ENCODE measurements around the gene RBM19. TPM values are rescaled to one million over a fixed set of nuclear protein-coding genes. Genes with fewer than 3 reads are reported as not detected.

Gene RBM19
- total and polyA plus RNA-seq, 2 of the 4 experiments (the other 2 are of a cell fraction) = 18.7 to 19.2 TPM

GRCh38 chr12:113988064-113988451 lies 21.9 kb upstream of the RBM19 start:
- BruUV-seq (replicated peaks) = no TSS peak
- no peaks in the 10 kb centered on the region for H3K36me3 ChIP-seq (ENCODE audit: control insufficient read depth, insufficient read depth, low read length)
- no peak overlapping the region for H3K9ac ChIP-seq (ENCODE audit: low read depth, low read length)
- in situ Hi-C loops (cut with MboI; ENCODE audit: low sequenced_read_pairs) = loop anchor here (10.0 to 25.0 kb wide), 2 partner anchors 1774 to 1927 kb away; no protein-coding TSS in a partner anchor
- H3K27ac ChIP-seq (ENCODE audit: insufficient read depth, low read length) = no peak overlapping the region
- H3K4me3 ChIP-seq (ENCODE audit: insufficient read depth, low read depth, low read length) = no peak overlapping the region
- H2BK120ac ChIP-seq (ENCODE audit: low read depth, low read length) = no peak overlapping the region
- intact Hi-C loops (cut with micrococcal nuclease) = no loop called here
- ChIA-PET POLR2A (ENCODE audit: unreplicated experiment) (no interaction called here), CTCF (interaction anchor here (0.7 kb wide), 1 partner anchor 368 kb away, joined by 3 read pairs; no protein-coding TSS in a partner anchor)
- no peak overlapping the region for H2BK20ac ChIP-seq (ENCODE audit: low read depth, low read length)
- no peak overlapping the region for H3K4ac ChIP-seq (ENCODE audit: low read depth, low read length)
- dilution Hi-C loops (cut with HindIII; ENCODE audit: low sequenced_read_pairs, unreplicated experiment) = no loop called here
- no peaks in the 10 kb centered on the region for H3K79me1 ChIP-seq (ENCODE audit: low read depth in 1 of 2, low read length in 2 of 2)
- H3K27me3 ChIP-seq (ENCODE audit: control insufficient read depth, insufficient read depth, low read length) = peaks cover 17% of the 10 kb centered on the region; the same call in 1 of the 2 replicates
- H2AK9ac ChIP-seq (replicated peaks; ENCODE audit: low read depth, low read length, poor library complexity) = no peak overlapping the region
- no peak overlapping the region for H3K56ac ChIP-seq (ENCODE audit: extremely low read depth, insufficient read depth, low read length)
- H3K9me1 ChIP-seq (ENCODE audit: insufficient read depth, low read length) = no peaks in the 10 kb centered on the region
- no peak overlapping the region for H2AFZ ChIP-seq (replicated peaks; ENCODE audit: low read length, poor library complexity)
- H3K9me3 ChIP-seq (ENCODE audit: control insufficient read depth, insufficient read depth, low read length) = no peaks in the 10 kb centered on the region
- no peaks in the 10 kb centered on the region for H4K20me1 ChIP-seq (ENCODE audit: insufficient read depth, low read length)
- no peaks in the 10 kb centered on the region for H3K4me1 ChIP-seq (ENCODE audit: control insufficient read depth, insufficient read depth, low read length)
- H2BK15ac ChIP-seq (ENCODE audit: low read depth, low read length) = no peak overlapping the region
- DNase-seq = no peak
- H3K4me2 ChIP-seq (ENCODE audit: low read depth, low read length) = no peak overlapping the region
- no peak overlapping the region for H3K14ac ChIP-seq (replicated peaks; ENCODE audit: low read depth, low read length)
- no peak overlapping the region for H4K91ac ChIP-seq (ENCODE audit: insufficient read depth, low read depth, low read length)
- H4K5ac ChIP-seq (ENCODE audit: low read depth, low read length) = no peak overlapping the region
- no peak for ATAC-seq (ENCODE audit: low read depth)
- no peak overlapping the region for H4K8ac ChIP-seq (ENCODE audit: low read depth in 2 of 2, low read length in 2 of 2)
- no peak for TF ChIP-seq RFX5 (IDR thresholded peaks at IDR 0.05; ENCODE audit: low read depth, low read length)
- TF ChIP-seq MAFK (IDR thresholded peaks at IDR 0.05; ENCODE audit: low read depth, low read length) = no peak
- no peak for TF ChIP-seq NFE2L2 (IDR thresholded peaks at IDR 0.05; ENCODE audit: low read depth, low read length)
- no peak for TF ChIP-seq MAZ (IDR thresholded peaks at IDR 0.05; ENCODE audit: borderline replicate concordance, low read depth, low read length)
- TF ChIP-seq MXI1 (IDR thresholded peaks at IDR 0.05; ENCODE audit: borderline replicate concordance, low read depth, low read length) = no peak
- TF ChIP-seq CHD1 (IDR thresholded peaks at IDR 0.05; ENCODE audit: low read depth, low read length) = no peak
- no peak for TF ChIP-seq SMC3 (IDR thresholded peaks at IDR 0.05; ENCODE audit: low read depth, low read length)
- no peak for TF ChIP-seq ELK1 (IDR thresholded peaks at IDR 0.05; ENCODE audit: borderline replicate concordance, low read depth, low read length)
- TF ChIP-seq CEBPB (IDR thresholded peaks at IDR 0.05; ENCODE audit: low read depth, low read length) = no peak
- H2AK5ac ChIP-seq (ENCODE audit: low read depth, low read length) = no peak overlapping the region
- H3K18ac ChIP-seq (ENCODE audit: low read depth, low read length) = no peak overlapping the region
- WGBS, 2 experiments (ENCODE audit: extremely low coverage in 2 of 2, insufficient read length in 1 of 2) = no CpG with 5 or more reads among the region's 4 CpGs
- H2BK5ac ChIP-seq (ENCODE audit: low read depth, low read length, poor library complexity, severe bottlenecking) = no peak overlapping the region
- no peak overlapping the region for H3K23ac ChIP-seq (ENCODE audit: low read depth, low read length)
